ENCODE results near the gene DPP6.
"Not testable (repeated sequence)": the region's sequence is repeated elsewhere in the genome, so short reads cannot be mapped to it uniquely, and the experiment has no call there.

The DPP6 gene

GRCh38 chr7:154051006-154051642 is 1.1 kb upstream of the DPP6 start:
- Histone ChIP-seq H3K27me3 (ENCODE audit: control insufficient read depth, insufficient read depth, low read length) (peaks cover 32% of the 10 kb centered on the region), H3K4me3 (ENCODE audit: low read depth, low read length) (peak overlapping the region; percentile 64)
- H3K4me1 ChIP-seq (ENCODE audit: control insufficient read depth, insufficient read depth, low read length); H3K9ac ChIP-seq (ENCODE audit: low read length); H3K36me3 ChIP-seq (ENCODE audit: control insufficient read depth, insufficient read depth, low read length); H3K27ac ChIP-seq (ENCODE audit: low read depth, low read length); H3K9me3 ChIP-seq (ENCODE audit: control insufficient read depth, insufficient read depth, low read depth, low read length): not testable (repeated sequence)

- H3K4me1 ChIP-seq (ENCODE audit: control insufficient read depth, insufficient read depth, low read length); H3K9ac ChIP-seq (ENCODE audit: low read length); H3K36me3 ChIP-seq (ENCODE audit: control insufficient read depth, insufficient read depth, low read length); H3K27ac ChIP-seq (ENCODE audit: low read depth, low read length); H3K9me3 ChIP-seq (ENCODE audit: control insufficient read depth, insufficient read depth, low read depth, low read length): not testable (repeated sequence)
- Histone ChIP-seq H3K4me3 (ENCODE audit: low read depth, low read length) (peak overlapping the region; percentile 64), H3K27me3 (ENCODE audit: control insufficient read depth, insufficient read depth, low read length) (peaks cover 29% of the 10 kb centered on the region)
These were observed 493 bp downstream of the DPP6 start for GRCh38 chr7:154052530-154053252.

DNA sequence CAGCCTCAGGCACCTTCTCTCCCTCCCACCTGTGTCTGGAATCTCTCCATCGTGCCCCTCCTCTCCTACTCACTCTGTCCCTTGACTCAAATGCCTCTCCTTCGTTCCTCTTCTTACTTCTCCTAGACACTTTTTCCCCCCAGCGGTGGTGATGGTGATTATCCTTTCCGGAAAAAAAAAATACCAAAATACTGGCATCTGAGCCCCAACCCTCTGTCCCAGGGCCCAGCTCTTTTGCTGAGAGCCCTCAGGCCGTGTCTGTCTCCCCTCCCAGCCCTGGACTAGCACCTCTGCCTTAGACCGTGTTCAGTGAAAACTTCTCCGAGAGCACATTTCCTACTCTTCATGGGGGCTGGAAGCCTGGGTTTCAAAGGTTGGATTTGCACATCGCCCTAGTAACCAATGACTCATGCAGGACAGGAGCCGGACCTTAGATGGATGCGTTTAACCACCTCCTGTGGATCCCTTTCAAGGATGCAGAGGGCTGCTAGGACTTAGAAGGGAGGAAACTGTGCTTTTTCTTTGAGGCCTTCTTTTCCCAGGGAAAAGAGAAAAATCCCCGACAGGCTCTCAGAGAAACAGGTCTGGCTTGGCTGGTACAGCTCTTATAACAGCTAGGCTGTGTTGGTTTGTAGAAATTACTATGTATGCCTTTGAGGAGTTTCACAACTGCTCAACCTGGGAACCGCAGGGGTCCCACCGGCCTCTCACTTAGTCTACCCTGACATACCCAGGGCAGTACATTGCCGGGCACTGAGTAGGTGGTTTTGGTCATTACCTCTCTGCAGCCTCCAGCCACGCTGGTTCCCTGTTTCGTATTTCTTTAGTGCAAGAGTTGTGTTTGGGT is 1.5 kb downstream of the DPP6 start:
- not testable (repeated sequence) for H3K4me1 ChIP-seq (ENCODE audit: control insufficient read depth, insufficient read depth, low read length); H3K36me3 ChIP-seq (ENCODE audit: control insufficient read depth, insufficient read depth, low read length); H3K9me3 ChIP-seq (ENCODE audit: control insufficient read depth, insufficient read depth, low read depth, low read length); H3K9ac ChIP-seq (ENCODE audit: low read length); H3K27ac ChIP-seq (ENCODE audit: low read depth, low read length)
- Histone ChIP-seq H3K27me3 (ENCODE audit: control insufficient read depth, insufficient read depth, low read length) (peaks cover 29% of the 10 kb centered on the region), H3K4me3 (ENCODE audit: low read depth, low read length) (peak overlapping the region; percentile 64; the same call in 1 of the 2 replicates)

GRCh38 chr7:154054664-154055063 is 2.5 kb downstream of the DPP6 start:
- H3K4me1 ChIP-seq (ENCODE audit: control insufficient read depth, insufficient read depth, low read length); H3K27ac ChIP-seq (ENCODE audit: low read depth, low read length); H3K36me3 ChIP-seq (ENCODE audit: control insufficient read depth, insufficient read depth, low read length); H3K4me3 ChIP-seq (ENCODE audit: low read depth, low read length); H3K9ac ChIP-seq (ENCODE audit: low read length); H3K9me3 ChIP-seq (ENCODE audit: control insufficient read depth, insufficient read depth, low read depth, low read length): not testable (repeated sequence)
- peaks cover 29% of the 10 kb centered on the region for H3K27me3 ChIP-seq (ENCODE audit: control insufficient read depth, insufficient read depth, low read length)

DNA sequence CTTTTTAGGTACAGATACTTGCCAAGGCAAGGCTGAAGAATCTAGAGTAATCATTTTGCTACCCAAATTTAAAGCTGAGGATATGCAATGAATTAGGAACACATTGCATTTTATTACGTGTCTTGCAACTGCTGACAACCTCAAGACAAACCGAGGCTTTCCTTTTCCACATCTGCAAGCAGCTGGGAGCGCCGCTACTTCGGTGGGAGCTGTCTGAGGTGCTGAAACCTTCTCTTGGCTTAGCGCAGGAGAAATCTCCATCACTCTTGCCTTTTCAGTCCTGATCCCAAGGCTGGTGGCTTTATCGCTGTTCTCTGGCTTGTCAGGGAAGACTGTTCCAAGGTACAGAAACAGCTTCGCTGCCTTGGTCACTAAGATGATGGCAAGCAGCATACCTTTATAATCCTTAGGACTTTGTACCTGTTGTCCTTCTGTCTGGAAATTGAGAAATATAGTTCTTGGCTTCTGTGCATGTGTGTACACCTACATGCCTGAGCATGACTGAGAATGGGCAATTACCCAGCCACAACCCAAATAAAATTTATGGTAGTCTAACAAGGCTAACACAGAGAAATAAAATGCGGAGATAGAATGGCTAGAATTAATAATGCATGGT is 3.4 kb downstream of the DPP6 start:
- H3K27ac ChIP-seq (ENCODE audit: low read depth, low read length); H3K9me3 ChIP-seq (ENCODE audit: control insufficient read depth, insufficient read depth, low read depth, low read length); H3K36me3 ChIP-seq (ENCODE audit: control insufficient read depth, insufficient read depth, low read length); H3K4me1 ChIP-seq (ENCODE audit: control insufficient read depth, insufficient read depth, low read length); H3K9ac ChIP-seq (ENCODE audit: low read length); H3K4me3 ChIP-seq (ENCODE audit: low read depth, low read length): not testable (repeated sequence)
- peaks cover 29% of the 10 kb centered on the region for H3K27me3 ChIP-seq (ENCODE audit: control insufficient read depth, insufficient read depth, low read length)

GRCh38 chr7:154058783-154059182 is 6.6 kb downstream of the DPP6 start:
- H3K27me3 ChIP-seq (ENCODE audit: control insufficient read depth, insufficient read depth, low read length); H3K4me3 ChIP-seq (ENCODE audit: low read depth, low read length); H3K4me1 ChIP-seq (ENCODE audit: control insufficient read depth, insufficient read depth, low read length); H3K9me3 ChIP-seq (ENCODE audit: control insufficient read depth, insufficient read depth, low read depth, low read length); H3K36me3 ChIP-seq (ENCODE audit: control insufficient read depth, insufficient read depth, low read length); H3K9ac ChIP-seq (ENCODE audit: low read length); H3K27ac ChIP-seq (ENCODE audit: low read depth, low read length): not testable (repeated sequence)

DNA sequence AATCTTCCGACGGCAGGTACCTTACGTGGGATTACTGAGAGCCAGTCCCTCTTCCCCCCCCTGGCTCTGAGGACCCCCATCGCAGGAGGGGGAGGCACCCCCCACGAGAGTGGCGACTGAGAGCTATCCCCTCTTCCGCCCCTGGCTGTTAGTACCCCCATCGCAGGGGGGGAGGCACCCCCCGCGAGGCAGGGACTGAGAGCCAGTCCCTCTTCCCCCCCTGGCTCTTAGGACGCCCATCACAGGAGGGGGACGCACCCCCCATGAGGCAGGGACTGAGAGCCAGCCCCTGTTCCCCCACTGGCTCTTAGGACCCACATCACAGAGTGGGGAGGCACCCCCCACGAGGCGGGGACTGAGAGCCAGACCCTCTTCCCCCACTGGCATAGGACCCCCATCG is 8.4 kb downstream of the DPP6 start:
- not testable (repeated sequence) for H3K9me3 ChIP-seq (ENCODE audit: control insufficient read depth, insufficient read depth, low read depth, low read length); H3K4me1 ChIP-seq (ENCODE audit: control insufficient read depth, insufficient read depth, low read length); H3K4me3 ChIP-seq (ENCODE audit: low read depth, low read length); H3K27ac ChIP-seq (ENCODE audit: low read depth, low read length); H3K9ac ChIP-seq (ENCODE audit: low read length); H3K36me3 ChIP-seq (ENCODE audit: control insufficient read depth, insufficient read depth, low read length); H3K27me3 ChIP-seq (ENCODE audit: control insufficient read depth, insufficient read depth, low read length)

DNA sequence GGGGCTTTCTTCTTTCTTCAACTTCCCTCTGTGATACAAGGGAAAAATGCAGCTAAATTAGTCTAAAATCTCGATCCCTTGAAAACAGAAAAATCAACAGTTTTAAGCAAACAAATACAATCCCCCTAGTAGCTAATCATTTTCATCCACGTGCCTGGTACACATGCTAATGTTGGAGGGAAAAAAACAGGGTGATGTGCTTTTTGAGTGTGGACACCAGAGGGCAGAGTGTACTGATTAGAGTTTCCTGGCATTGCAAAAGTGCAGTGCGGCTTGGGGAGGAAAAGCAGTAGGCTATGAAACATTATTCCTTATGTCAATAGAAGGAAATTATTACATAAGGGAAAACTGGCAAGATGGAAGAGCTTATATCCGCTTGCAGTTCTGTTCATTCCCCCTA is 19.6 kb downstream of the DPP6 start:
- not testable (repeated sequence) for H3K4me1 ChIP-seq (ENCODE audit: control insufficient read depth, insufficient read depth, low read length); H3K36me3 ChIP-seq (ENCODE audit: control insufficient read depth, insufficient read depth, low read length); H3K9ac ChIP-seq (ENCODE audit: low read length); H3K4me3 ChIP-seq (ENCODE audit: low read depth, low read length); H3K27ac ChIP-seq (ENCODE audit: low read depth, low read length); H3K27me3 ChIP-seq (ENCODE audit: control insufficient read depth, insufficient read depth, low read length); H3K9me3 ChIP-seq (ENCODE audit: control insufficient read depth, insufficient read depth, low read depth, low read length)

GRCh38 chr7:154072395-154073181 is 20.4 kb downstream of the DPP6 start:
- not testable (repeated sequence) for H3K4me1 ChIP-seq (ENCODE audit: control insufficient read depth, insufficient read depth, low read length); H3K36me3 ChIP-seq (ENCODE audit: control insufficient read depth, insufficient read depth, low read length); H3K9me3 ChIP-seq (ENCODE audit: control insufficient read depth, insufficient read depth, low read depth, low read length); H3K4me3 ChIP-seq (ENCODE audit: low read depth, low read length); H3K27me3 ChIP-seq (ENCODE audit: control insufficient read depth, insufficient read depth, low read length); H3K9ac ChIP-seq (ENCODE audit: low read length); H3K27ac ChIP-seq (ENCODE audit: low read depth, low read length)

DNA sequence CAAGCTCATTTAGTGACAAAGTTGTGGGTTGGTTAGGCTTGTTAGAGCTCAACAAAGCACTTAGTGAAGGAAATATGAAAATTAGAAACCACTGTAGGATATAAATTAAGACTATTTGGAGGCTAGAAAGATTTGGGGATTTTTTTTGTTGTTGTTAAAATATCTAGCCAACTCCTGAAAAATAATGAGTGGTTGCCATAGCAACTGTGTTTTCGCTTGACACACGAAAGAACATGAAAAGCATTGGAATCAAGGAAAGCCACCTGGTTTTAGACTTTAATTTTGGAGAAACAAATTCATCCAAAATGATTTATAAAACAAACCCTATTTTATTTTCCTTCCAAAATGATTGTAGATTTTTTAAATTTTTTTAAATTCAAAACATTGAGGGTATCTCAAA is 26.3 kb downstream of the DPP6 start:
- not testable (repeated sequence) for H3K36me3 ChIP-seq (ENCODE audit: control insufficient read depth, insufficient read depth, low read length); H3K27ac ChIP-seq (ENCODE audit: low read depth, low read length); H3K9me3 ChIP-seq (ENCODE audit: control insufficient read depth, insufficient read depth, low read depth, low read length); H3K4me3 ChIP-seq (ENCODE audit: low read depth, low read length); H3K4me1 ChIP-seq (ENCODE audit: control insufficient read depth, insufficient read depth, low read length); H3K27me3 ChIP-seq (ENCODE audit: control insufficient read depth, insufficient read depth, low read length); H3K9ac ChIP-seq (ENCODE audit: low read length)
